HG03354 (cell line): ENCODE measurements around the gene KRTAP10-12.
"Not testable (repeated sequence)": the region's sequence is repeated elsewhere in the genome, so short reads cannot be mapped to it uniquely, and the experiment has no call there.

Source experiments
- ATAC-seq: cut with Tn5 transposase; IDR thresholded peaks from one replicate; pipeline ENCODE4 v1.9.1; 2021; ENCODE audit warnings: mild to moderate bottlenecking; ENCODE audit not compliant: unreplicated experiment, poor library complexity, severe bottlenecking

KRTAP10-12 gene, protein sequence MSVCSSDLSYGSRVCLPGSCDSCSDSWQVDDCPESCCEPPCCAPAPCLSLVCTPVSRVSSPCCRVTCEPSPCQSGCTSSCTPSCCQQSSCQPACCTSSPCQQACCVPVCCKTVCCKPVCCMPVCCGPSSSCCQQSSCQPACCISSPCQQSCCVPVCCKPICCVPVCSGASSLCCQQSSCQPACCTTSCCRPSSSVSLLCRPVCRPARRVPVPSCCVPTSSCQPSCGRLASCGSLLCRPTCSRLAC

GRCh38 chr21:44697172-44697810, at the start of gene KRTAP10-12:
Gene KRTAP10-12, plus strand, starts transcription at chr21:44697172. Its CDS starts 30 bp downstream, at chr21:44697202.
- ATAC-seq, result not testable (repeated sequence)

- no peak for ATAC-seq
These were observed 49.8 kb upstream of the KRTAP10-12 start for GRCh38 chr21:44647222-44647552.

DNA sequence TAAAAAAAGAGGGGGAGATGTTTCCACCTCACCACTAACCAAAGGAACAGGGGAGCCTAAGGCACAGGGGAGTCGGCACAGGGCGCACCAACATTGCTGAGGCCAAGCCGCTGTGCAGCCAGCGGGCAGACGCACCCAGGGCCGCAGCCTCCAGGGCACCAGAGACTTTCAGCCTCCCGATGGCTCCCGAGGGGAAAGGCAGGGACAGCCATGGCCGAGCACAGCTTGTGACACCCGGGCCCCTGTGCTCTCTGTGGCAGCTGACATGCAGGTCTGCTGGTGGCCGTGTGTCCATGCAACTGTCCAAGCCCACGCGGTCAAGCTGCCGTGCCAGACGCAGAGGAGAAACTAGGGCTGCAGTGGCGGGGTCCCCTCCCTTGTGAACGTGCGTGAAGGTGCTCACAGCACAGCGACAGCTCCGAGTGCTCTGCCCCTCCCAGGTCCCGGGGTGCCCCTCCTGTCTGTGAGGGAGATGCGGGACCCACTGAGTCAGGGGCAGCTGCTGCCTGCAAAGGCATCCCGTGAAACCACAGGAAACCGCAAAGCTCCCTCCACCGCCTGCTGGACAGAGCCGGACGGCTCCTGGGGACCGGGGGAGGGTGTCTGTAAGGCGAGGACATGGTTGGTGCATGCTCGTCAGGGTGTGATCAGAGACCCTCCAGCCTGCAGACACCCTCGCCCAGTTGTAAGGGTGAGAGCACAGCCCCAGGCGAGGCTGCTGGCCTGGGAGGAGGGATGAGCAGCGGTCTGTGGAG, 48.2 kb upstream of the KRTAP10-12 start:
- ATAC-seq, result no peak

DNA sequence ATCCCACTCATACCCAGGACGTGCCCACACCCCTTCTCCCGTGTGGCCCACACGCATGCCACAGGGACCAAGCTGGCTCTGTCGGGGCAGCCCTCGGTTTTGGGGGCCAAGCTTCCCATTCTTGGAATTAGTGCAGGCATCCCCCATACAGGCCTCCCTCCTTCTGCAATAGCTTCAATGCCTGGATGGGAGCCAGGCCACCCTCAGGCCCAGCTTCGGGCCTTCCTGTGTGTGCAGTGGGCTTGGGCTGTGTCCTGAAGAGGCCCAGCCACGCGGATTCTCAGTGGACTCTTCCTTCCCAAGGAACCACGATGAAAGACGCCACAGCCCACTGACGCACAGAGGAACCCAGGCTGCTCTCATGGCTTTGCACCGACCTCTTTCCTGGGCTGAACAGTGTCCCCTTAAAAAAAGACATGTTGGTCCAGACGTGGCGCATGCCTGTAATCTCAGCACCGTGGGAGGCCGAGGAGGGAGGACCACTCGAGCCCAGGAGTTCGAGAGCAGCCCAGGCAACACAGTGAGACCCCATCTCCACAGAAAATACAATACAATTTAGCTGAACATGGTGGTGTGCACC, 47.4 kb upstream of the KRTAP10-12 start:
- no peak for ATAC-seq

DNA sequence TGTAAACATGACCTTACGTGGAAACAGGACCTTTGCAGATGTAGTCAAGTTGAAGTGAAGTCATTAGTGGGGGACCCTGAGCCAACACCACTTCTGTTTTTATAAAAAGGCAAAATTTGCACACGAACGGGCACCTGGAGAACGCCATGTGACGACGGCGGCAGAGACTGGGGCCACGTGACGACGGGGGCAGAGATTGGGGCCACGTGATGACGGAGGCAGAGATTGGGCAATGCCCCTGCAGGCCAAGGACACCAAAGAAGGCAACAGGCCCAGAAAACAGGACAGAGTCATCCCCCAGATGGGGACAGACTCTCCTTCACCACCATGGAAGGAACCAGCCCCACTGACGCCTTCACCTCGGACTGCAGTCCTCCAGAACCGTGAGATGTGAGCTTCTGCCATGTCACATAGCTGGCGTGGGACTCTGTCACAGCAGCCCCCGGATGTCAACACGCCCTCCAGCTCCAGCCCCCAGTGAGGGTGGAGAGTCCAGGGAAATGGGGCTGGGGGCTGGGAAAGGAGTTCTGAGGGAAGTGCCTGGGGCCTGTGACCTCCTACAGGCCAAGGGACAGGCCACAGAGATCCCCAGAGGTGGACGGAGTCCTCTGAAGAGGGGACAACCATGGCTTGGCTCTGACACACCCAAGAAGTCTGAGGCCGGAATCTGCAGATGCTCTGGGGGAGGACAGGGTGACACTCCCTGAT, 46.6 kb upstream of the KRTAP10-12 start:
- ATAC-seq, result no peak

GRCh38 chr21:44650973-44651675, 45.8 kb upstream of the KRTAP10-12 start:
- ATAC-seq, result no peak

- no peak for ATAC-seq
These were observed 43.8 kb upstream of the KRTAP10-12 start for GRCh38 chr21:44653123-44653522.

DNA sequence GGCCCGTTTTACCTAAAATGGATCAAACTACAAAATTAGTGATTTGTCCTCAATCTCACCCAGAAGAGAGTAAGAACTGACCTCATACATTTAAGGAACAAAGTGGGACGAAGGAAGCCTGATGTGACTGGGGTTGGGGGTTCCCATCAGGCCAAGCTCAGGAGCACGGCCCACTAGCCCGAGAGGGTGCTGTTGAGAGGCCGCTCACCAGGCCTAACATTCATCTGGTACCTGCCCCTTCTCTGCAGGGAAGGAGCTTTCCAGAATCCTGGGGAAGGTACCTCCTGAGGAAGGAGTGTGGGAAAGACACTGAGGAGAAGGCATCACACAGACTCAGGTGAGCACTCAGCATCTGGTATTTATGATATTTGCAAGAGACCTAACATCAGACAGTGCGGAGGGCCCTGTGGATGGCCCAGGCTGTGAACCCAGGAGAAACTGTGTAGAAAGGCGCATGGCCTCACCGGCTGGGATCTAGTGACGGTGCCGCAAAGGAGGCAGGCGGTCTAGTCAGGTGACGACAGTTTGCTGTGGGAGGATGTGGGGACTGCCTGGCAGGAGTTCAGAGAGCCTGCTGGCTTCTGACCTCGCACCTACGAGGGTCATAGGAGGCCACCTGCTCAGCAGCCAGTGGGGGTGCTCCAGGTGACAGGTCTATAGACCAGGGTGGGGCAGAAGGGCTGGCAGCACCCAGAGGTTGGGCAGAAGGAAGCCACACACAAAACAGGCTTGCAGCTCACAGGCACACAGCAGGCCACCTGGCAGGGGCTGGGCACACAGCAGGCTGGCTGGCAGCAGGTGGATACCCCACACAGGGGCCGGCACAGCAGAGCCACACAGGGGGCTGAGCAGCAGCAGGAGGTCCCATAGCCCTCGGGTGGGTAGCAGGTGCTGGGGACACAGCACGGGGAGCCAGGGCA, 43.1 kb upstream of the KRTAP10-12 start:
- no peak for ATAC-seq

- no peak for ATAC-seq
These were observed 42.3 kb upstream of the KRTAP10-12 start, which contains the start of gene KRTAP12-4 for GRCh38 chr21:44654576-44655175. Gene KRTAP12-4, minus strand, starts transcription at chr21:44654659. Its CDS starts 45 bp downstream, at chr21:44654614.

DNA sequence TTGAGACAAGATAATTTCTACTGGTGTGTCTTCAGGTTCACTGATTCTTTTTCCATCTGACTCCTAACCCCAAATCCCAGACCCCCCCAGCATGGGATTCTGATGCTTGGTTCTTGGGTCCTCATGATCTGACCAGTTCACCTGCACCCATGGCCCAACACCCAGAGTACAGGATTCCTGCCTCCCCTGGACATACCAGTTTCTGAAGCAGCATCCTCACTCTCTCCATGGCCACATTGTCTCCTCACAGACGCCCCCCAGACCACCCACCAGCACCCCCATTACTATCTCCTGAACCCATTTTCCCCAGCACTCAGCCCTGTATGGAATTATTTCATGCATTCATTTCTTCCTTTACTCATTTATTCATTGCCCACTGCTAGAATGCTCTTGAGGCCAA, 40.1 kb upstream of the KRTAP10-12 start:
- ATAC-seq, result no peak

GRCh38 chr21:44657635-44658540, 39.1 kb upstream of the KRTAP10-12 start, which contains the start of gene KRTAP12-3:
Gene KRTAP12-3, plus strand, starts transcription at chr21:44657932. Its CDS starts 48 bp downstream, at chr21:44657980.
- no peak for ATAC-seq

- ATAC-seq, result no peak
These were observed 38.4 kb upstream of the KRTAP10-12 start for GRCh38 chr21:44658541-44658910.

- ATAC-seq, result no peak
These were observed 37.9 kb upstream of the KRTAP10-12 start for GRCh38 chr21:44658913-44659595.

- not testable (repeated sequence) for ATAC-seq
These were observed 35.4 kb upstream of the KRTAP10-12 start for GRCh38 chr21:44661567-44661966.

DNA sequence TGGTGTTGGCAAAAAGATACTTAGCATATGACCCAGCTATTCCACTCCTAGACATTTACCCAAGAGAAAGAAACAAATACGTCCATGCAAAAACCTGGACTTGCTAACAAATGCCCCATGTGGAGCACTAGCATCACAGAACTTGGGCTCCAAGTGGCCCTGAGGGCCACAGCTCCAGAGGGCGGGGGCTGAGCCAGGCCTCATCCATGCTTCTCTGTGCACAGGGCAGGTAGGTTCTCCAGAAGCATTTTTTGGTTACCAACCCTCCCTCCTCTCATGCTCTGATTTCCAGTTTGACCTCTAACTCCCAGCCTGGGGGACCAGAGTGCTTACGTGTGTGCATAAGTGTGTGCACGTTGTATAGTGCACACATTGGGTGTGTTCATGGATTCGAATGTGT, 32.3 kb upstream of the KRTAP10-12 start:
- no peak for ATAC-seq
